ENCODE measurements around the gene TSHR. TPM values are rescaled to one million over a fixed set of nuclear protein-coding genes. Genes with fewer than 3 reads are reported as not detected.

TSHR gene
- total RNA-seq, 1 donor from 2014 or later, result not detected

DNA sequence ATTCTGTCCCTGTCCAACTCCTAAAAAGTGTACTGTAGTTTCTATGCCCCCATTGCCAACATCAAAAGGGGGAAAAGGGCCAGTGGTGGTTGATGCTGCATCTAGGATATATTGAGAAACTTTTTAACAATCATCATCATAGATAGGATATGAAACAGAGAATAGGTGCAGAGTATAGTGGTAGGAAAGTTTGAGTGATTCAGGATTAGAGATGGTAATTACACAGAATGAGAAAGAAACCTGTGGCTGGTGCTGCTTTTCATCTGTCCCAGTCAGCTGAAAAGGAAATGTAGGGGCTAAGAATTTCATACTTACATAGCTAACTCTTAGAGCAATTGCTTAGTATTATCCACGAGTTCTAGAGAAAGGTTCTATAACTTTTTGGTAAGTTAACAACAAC is 197.8 kb downstream of the TSHR start:
- no peak overlapping the region for H3K4me3 ChIP-seq
- no peak for TF ChIP-seq EZH2phosphoT487 (IDR thresholded peaks at IDR 0.05)
- TF ChIP-seq, protein P1, sequence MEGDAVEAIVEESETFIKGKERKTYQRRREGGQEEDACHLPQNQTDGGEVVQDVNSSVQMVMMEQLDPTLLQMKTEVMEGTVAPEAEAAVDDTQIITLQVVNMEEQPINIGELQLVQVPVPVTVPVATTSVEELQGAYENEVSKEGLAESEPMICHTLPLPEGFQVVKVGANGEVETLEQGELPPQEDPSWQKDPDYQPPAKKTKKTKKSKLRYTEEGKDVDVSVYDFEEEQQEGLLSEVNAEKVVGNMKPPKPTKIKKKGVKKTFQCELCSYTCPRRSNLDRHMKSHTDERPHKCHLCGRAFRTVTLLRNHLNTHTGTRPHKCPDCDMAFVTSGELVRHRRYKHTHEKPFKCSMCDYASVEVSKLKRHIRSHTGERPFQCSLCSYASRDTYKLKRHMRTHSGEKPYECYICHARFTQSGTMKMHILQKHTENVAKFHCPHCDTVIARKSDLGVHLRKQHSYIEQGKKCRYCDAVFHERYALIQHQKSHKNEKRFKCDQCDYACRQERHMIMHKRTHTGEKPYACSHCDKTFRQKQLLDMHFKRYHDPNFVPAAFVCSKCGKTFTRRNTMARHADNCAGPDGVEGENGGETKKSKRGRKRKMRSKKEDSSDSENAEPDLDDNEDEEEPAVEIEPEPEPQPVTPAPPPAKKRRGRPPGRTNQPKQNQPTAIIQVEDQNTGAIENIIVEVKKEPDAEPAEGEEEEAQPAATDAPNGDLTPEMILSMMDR (IDR thresholded peaks at IDR 0.05), result no peak
- H3K36me3 ChIP-seq, result no peaks in the 10 kb centered on the region
- H3K27me3 Mint-ChIP-seq (ENCODE audit: insufficient read depth, low read depth), result peaks cover 2% of the 10 kb centered on the region
- H3K9ac ChIP-seq, result no peak overlapping the region
- no peak overlapping the region for H3K27ac Mint-ChIP-seq
- no peaks in the 10 kb centered on the region for H3K27me3 ChIP-seq
- no peak for DNase-seq (ENCODE audit: low spot score)
- H3K4me3 Mint-ChIP-seq, result no peak overlapping the region
- H2AFZ ChIP-seq (replicated peaks), result no peak overlapping the region
- no peaks in the 10 kb centered on the region for H3K4me1 ChIP-seq
- no peaks in the 10 kb centered on the region for H3K36me3 Mint-ChIP-seq
- no peaks in the 10 kb centered on the region for H3K9me3 ChIP-seq (ENCODE audit: low read depth)
- H3K79me2 ChIP-seq (ENCODE audit: low read depth), result no peaks in the 10 kb centered on the region
- no peaks in the 10 kb centered on the region for H3F3A ChIP-seq (ENCODE audit: low read depth)
- no peaks in the 10 kb centered on the region for H4K20me1 ChIP-seq (ENCODE audit: low read depth)
- no peak overlapping the region for H3K27ac ChIP-seq
- H3K4me1 Mint-ChIP-seq, result no peaks in the 10 kb centered on the region
- no peak overlapping the region for H3K4me2 ChIP-seq
- H3K9me3 Mint-ChIP-seq, result no peaks in the 10 kb centered on the region

DNA sequence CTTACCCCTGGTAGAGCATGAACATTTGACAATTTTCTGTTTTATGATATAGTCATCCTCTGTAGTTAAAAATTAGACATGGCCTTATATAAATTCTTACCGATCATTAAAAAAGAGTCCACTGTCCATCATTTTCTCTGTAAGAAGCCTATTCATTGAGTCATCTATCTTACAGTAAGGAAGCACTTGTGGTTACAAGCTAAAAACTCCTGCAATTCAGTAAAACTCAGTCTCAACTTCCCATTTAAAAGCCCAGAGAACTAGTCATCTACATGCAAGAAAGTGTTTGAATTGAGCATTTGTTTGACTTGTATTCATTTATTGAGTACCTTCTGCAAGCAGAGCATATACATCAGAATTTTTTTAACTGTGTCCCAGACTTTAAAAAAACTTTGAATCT is 202.0 kb downstream of the TSHR start:
- H3K36me3 Mint-ChIP-seq, result no peaks in the 10 kb centered on the region
- Histone ChIP-seq H3K79me2 (ENCODE audit: low read depth) (no peaks in the 10 kb centered on the region), H4K20me1 (ENCODE audit: low read depth) (no peaks in the 10 kb centered on the region), H3K4me1 (no peaks in the 10 kb centered on the region), H3K27ac (no peak overlapping the region), H3K4me2 (no peak overlapping the region), H3K9me3 (ENCODE audit: low read depth) (no peaks in the 10 kb centered on the region), H3F3A (ENCODE audit: low read depth) (no peaks in the 10 kb centered on the region), H3K27me3 (no peaks in the 10 kb centered on the region), H2AFZ (replicated peaks) (no peak overlapping the region), H3K4me3 (no peak overlapping the region), H3K36me3 (no peaks in the 10 kb centered on the region), H3K9ac (no peak overlapping the region)
- no peaks in the 10 kb centered on the region for H3K4me1 Mint-ChIP-seq
- DNase-seq (ENCODE audit: low spot score), result no peak
- no peaks in the 10 kb centered on the region for H3K9me3 Mint-ChIP-seq
- TF ChIP-seq EZH2 (IDR thresholded peaks at IDR 0.05), result no peak
- H3K27me3 Mint-ChIP-seq (ENCODE audit: insufficient read depth, low read depth), result peaks cover 2% of the 10 kb centered on the region
- no peak overlapping the region for H3K27ac Mint-ChIP-seq
- no peak overlapping the region for H3K4me3 Mint-ChIP-seq

GRCh38 chr14:81161088-81161487 is 205.7 kb downstream of the TSHR start:
- DNase-seq (ENCODE audit: low spot score), result no peak
- H4K20me1 ChIP-seq (ENCODE audit: low read depth), result no peaks in the 10 kb centered on the region
- no peaks in the 10 kb centered on the region for H3K4me1 Mint-ChIP-seq
- no peaks in the 10 kb centered on the region for H3F3A ChIP-seq (ENCODE audit: low read depth)
- no peaks in the 10 kb centered on the region for H3K9me3 Mint-ChIP-seq
- no peak overlapping the region for H2AFZ ChIP-seq (replicated peaks)
- H3K27ac Mint-ChIP-seq, result no peak overlapping the region
- no peak overlapping the region for H3K4me3 ChIP-seq
- H3K4me1 ChIP-seq, result no peaks in the 10 kb centered on the region
- H3K79me2 ChIP-seq (ENCODE audit: low read depth), result no peaks in the 10 kb centered on the region
- H3K9me3 ChIP-seq (ENCODE audit: low read depth), result no peaks in the 10 kb centered on the region
- no peak overlapping the region for H3K27ac ChIP-seq
- no peaks in the 10 kb centered on the region for H3K36me3 ChIP-seq
- no peak for TF ChIP-seq EZH2phosphoT487 (IDR thresholded peaks at IDR 0.05)
- TF ChIP-seq, protein P1 (IDR thresholded peaks at IDR 0.05), result no peak
- no peak for TF ChIP-seq EZH2 (IDR thresholded peaks at IDR 0.05)
- no peak overlapping the region for H3K9ac ChIP-seq
- H3K36me3 Mint-ChIP-seq, result no peaks in the 10 kb centered on the region
- no peak overlapping the region for H3K4me3 Mint-ChIP-seq
- no peaks in the 10 kb centered on the region for H3K27me3 ChIP-seq
- H3K4me2 ChIP-seq, result no peak overlapping the region
- peaks cover 2% of the 10 kb centered on the region for H3K27me3 Mint-ChIP-seq (ENCODE audit: insufficient read depth, low read depth)

GRCh38 chr14:81161749-81162148 is 206.3 kb downstream of the TSHR start:
- H3K79me2 ChIP-seq (ENCODE audit: low read depth), result no peaks in the 10 kb centered on the region
- H3K9me3 ChIP-seq (ENCODE audit: low read depth), result no peaks in the 10 kb centered on the region
- no peaks in the 10 kb centered on the region for H3K9me3 Mint-ChIP-seq
- H3K27ac ChIP-seq, result no peak overlapping the region
- no peaks in the 10 kb centered on the region for H3K36me3 ChIP-seq
- H3K4me1 ChIP-seq, result no peaks in the 10 kb centered on the region
- no peaks in the 10 kb centered on the region for H3K27me3 ChIP-seq
- no peaks in the 10 kb centered on the region for H4K20me1 ChIP-seq (ENCODE audit: low read depth)
- no peak overlapping the region for H3K4me2 ChIP-seq
- H3K4me3 ChIP-seq, result no peak overlapping the region
- H3K27me3 Mint-ChIP-seq (ENCODE audit: insufficient read depth, low read depth), result peaks cover 2% of the 10 kb centered on the region
- no peak overlapping the region for H3K9ac ChIP-seq
- H3K36me3 Mint-ChIP-seq, result no peaks in the 10 kb centered on the region
- no peaks in the 10 kb centered on the region for H3F3A ChIP-seq (ENCODE audit: low read depth)
- DNase-seq (ENCODE audit: low spot score), result no peak
- TF ChIP-seq EZH2 (IDR thresholded peaks at IDR 0.05) (no peak), EZH2phosphoT487 (IDR thresholded peaks at IDR 0.05) (no peak)
- TF ChIP-seq, protein P1 (IDR thresholded peaks at IDR 0.05), result no peak
- H3K4me1 Mint-ChIP-seq, result no peaks in the 10 kb centered on the region
- H2AFZ ChIP-seq (replicated peaks), result no peak overlapping the region
- no peak overlapping the region for H3K4me3 Mint-ChIP-seq
- no peak overlapping the region for H3K27ac Mint-ChIP-seq
